Measurements from ENCODE around the gene BPIFB6.

BPIFB6 gene

GRCh38 chr20:33002087-33002808 lies 29.2 kb upstream of the BPIFB6 start:
- DNase-seq = no peak

GRCh38 chr20:33004141-33004751 lies 27.2 kb upstream of the BPIFB6 start, which contains the start of gene SUN5:
SUN5 (minus strand) TSS chr20:33004433; CDS start chr20:33004340, 93 bp downstream.
- DNase-seq = no peak

- no peak for DNase-seq
Observed at GRCh38 chr20:33005132-33005566, 26.3 kb upstream of the BPIFB6 start.

GRCh38 chr20:33005908-33006775 lies 25.3 kb upstream of the BPIFB6 start:
- DNase-seq = no peak

GRCh38 chr20:33006776-33007375 lies 24.6 kb upstream of the BPIFB6 start:
- DNase-seq = no peak

- no peak for DNase-seq
Observed at GRCh38 chr20:33007376-33008335, 23.8 kb upstream of the BPIFB6 start, which contains the start of gene BPIFB2. BPIFB2 (plus strand) TSS chr20:33007704; CDS start chr20:33008575, 871 bp downstream.

GRCh38 chr20:33008336-33009213 lies 22.9 kb upstream of the BPIFB6 start:
- no peak for DNase-seq

- no peak for DNase-seq
Observed at GRCh38 chr20:33009214-33010132, 22.0 kb upstream of the BPIFB6 start.

GRCh38 chr20:33010133-33010504 lies 21.3 kb upstream of the BPIFB6 start:
- no peak for DNase-seq

- no peak for DNase-seq
Observed at GRCh38 chr20:33010674-33011449, 20.6 kb upstream of the BPIFB6 start.

GRCh38 chr20:33012327-33013189 lies 18.9 kb upstream of the BPIFB6 start:
- DNase-seq = no peak

- no peak for DNase-seq
Observed at GRCh38 chr20:33013701-33014326, 17.6 kb upstream of the BPIFB6 start.

GRCh38 chr20:33014336-33015113 lies 16.9 kb upstream of the BPIFB6 start:
- DNase-seq = no peak

- no peak for DNase-seq
Observed at GRCh38 chr20:33015114-33015484, 16.3 kb upstream of the BPIFB6 start.

- no peak for DNase-seq
Observed at GRCh38 chr20:33015700-33016580, 15.5 kb upstream of the BPIFB6 start.

Measured in midbrain (tissue), 1 donor.